PFSK-1 (cell line): ENCODE results near the gene DCTN2.
A peak's percentile ranks its signal among the peaks of the same experiment; 100 is the strongest.

Source experiments
- POLR2AphosphoS5 ChIP-seq: IDR thresholded peaks from 2 replicates; pipeline ENCODE4 v1.6.1; 2012; ENCODE audit warnings: low read depth, mild to moderate bottlenecking, control low read depth, low read length, moderate library complexity
- TAF1 ChIP-seq: IDR thresholded peaks from 2 replicates; pipeline ENCODE4 v1.6.1; 2012; ENCODE audit warnings: low read length, control low read depth, borderline replicate concordance; ENCODE audit not compliant: insufficient read depth
- TF ChIP-seq, protein P1 (sequence below), 2 experiments: IDR thresholded peaks; 2 replicates each; pipeline versions ENCODE4 v1.6.1 to v1.8.0; 2011 to 2012; ENCODE audit warnings: low read depth in 2 of 2, low read length in 2 of 2, control low read depth in 1 of 2, inconsistent platforms in 1 of 2, mild to moderate bottlenecking in 1 of 2, moderate library complexity in 1 of 2; ENCODE audit not compliant: insufficient read depth in 1 of 2

DNA sequence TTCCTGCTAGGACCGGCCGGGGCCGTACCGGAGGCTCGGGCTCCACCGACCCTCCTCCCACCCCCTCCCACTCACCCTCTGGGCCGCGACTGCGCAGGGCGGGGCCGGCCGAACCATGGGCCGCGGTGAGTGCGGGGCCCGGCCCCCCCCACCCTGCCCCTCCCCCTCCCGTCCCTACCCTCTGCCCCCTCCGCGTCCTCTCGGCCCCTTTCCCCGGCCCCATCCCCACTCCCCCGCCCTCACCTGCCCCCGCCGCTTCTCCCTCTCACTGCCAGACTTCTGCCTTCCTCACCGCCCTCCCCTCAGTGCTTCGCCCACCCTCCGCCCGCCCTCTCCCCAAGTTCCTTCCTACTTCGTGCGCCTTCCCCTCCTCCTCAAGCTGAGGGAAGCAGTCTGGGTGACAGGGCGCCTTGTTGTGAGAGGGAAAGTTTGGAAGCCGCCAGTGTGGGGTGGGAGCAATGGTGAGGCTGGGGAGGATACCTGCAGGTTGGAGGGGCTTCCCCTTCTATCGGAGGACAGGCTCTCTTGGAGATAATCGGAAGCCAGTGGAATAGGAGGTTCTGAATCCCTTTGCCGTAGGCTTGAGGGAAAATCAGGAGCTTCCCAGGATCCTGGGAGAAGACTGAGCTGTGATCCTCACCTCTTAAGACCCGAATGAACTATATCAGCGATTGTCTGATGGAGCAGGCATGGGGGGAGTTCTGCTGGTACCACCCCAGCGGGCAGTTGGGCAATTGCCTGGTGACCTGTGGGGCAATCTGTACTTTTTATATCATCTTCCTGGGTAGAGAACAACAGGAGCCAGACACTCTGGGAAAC, 23.9 kb downstream of the DCTN2 start:
- TF ChIP-seq, protein P1, sequence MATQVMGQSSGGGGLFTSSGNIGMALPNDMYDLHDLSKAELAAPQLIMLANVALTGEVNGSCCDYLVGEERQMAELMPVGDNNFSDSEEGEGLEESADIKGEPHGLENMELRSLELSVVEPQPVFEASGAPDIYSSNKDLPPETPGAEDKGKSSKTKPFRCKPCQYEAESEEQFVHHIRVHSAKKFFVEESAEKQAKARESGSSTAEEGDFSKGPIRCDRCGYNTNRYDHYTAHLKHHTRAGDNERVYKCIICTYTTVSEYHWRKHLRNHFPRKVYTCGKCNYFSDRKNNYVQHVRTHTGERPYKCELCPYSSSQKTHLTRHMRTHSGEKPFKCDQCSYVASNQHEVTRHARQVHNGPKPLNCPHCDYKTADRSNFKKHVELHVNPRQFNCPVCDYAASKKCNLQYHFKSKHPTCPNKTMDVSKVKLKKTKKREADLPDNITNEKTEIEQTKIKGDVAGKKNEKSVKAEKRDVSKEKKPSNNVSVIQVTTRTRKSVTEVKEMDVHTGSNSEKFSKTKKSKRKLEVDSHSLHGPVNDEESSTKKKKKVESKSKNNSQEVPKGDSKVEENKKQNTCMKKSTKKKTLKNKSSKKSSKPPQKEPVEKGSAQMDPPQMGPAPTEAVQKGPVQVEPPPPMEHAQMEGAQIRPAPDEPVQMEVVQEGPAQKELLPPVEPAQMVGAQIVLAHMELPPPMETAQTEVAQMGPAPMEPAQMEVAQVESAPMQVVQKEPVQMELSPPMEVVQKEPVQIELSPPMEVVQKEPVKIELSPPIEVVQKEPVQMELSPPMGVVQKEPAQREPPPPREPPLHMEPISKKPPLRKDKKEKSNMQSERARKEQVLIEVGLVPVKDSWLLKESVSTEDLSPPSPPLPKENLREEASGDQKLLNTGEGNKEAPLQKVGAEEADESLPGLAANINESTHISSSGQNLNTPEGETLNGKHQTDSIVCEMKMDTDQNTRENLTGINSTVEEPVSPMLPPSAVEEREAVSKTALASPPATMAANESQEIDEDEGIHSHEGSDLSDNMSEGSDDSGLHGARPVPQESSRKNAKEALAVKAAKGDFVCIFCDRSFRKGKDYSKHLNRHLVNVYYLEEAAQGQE (IDR thresholded peaks at IDR 0.05; ENCODE audit: insufficient read depth in 1 of 2, low read depth in 2 of 2, low read length in 2 of 2), result no peak
- TF ChIP-seq POLR2AphosphoS5 (peak; percentile 45; the same call in 1 of the 2 replicates), TAF1 (no peak)
